ENCODE measurements around the gene TVP23A.

GRCh38 chr16:10731790-10732189, 86.8 kb downstream of the TVP23A start:
- TF ChIP-seq ZBTB17 (tag by site-specific recombination; IDR thresholded peaks at IDR 0.05) (no peak), ZNF274 (IDR thresholded peaks at IDR 0.05; ENCODE audit: low read length) (no peak), ZNF274 (tag by site-specific recombination; IDR thresholded peaks at IDR 0.05; ENCODE audit: borderline replicate concordance) (no peak), CTCF (tag by site-specific recombination; IDR thresholded peaks at IDR 0.05) (no peak), AEBP2 (tag by site-specific recombination; IDR thresholded peaks at IDR 0.05; ENCODE audit: borderline replicate concordance) (no peak), ZNF146 (tag by site-specific recombination; IDR thresholded peaks at IDR 0.05) (no peak), ZNF133 (tag by site-specific recombination; IDR thresholded peaks at IDR 0.05) (no peak), ZBTB49 (tag by site-specific recombination; IDR thresholded peaks at IDR 0.05; ENCODE audit: low read depth) (no peak), ZNF221 (tag by site-specific recombination; IDR thresholded peaks at IDR 0.05; ENCODE audit: borderline replicate concordance) (no peak), PATZ1 (tag by site-specific recombination; IDR thresholded peaks at IDR 0.05) (no peak), SETDB1 (IDR thresholded peaks at IDR 0.05; ENCODE audit: insufficient read length, low read length) (no peak)

Measured in HEK293 (cell line).